HepG2 (cell line): Measurements from ENCODE around the gene PAM16. TPM values are rescaled to one million over a fixed set of nuclear protein-coding genes. Genes with fewer than 3 reads are reported as not detected.
A peak's percentile ranks its signal among the peaks of the same experiment; 100 is the strongest.

Experiments used
- ATF1 ChIP-seq: IDR thresholded peaks from 2 replicates; pipeline ENCODE4 v1.6.1; 2016; ENCODE audit warnings: mild to moderate bottlenecking, control low read depth
- ATM ChIP-seq: fragments of 450-650 bp; IDR thresholded peaks from 2 replicates; pipeline ENCODE4 v1.7.1; 2017; ENCODE audit warnings: mild to moderate bottlenecking, borderline replicate concordance
- BHLHE40 ChIP-seq: IDR thresholded peaks from 2 replicates; pipeline ENCODE4 v1.6.1; 2011; ENCODE audit warnings: low read length, improper control_type of control experiment
- CCDC6 ChIP-seq: sonication (generic); formaldehyde crosslinking; IDR thresholded peaks from 2 replicates; pipeline ENCODE4 v1.8.1; 2022; ENCODE audit warnings: mild to moderate bottlenecking, missing genetic modification reagents, moderate library complexity
- CHCHD3 ChIP-seq: sonication (generic); formaldehyde crosslinking; IDR thresholded peaks from 2 replicates; pipeline ENCODE4 v1.8.0; 2022; ENCODE audit warnings: mild to moderate bottlenecking, missing genetic modification reagents, moderate library complexity
- CREB1 ChIP-seq, 2 experiments: fragments of 450-650 bp in 1 of 2; IDR thresholded peaks; 2 replicates each; pipeline ENCODE4 v1.6.1; 2016 to 2017; ENCODE audit warnings: control low read depth in 1 of 2, mild to moderate bottlenecking in 1 of 2, missing compliant biosample characterization in 1 of 2, missing genetic modification characterization in 1 of 2
- ELF1 ChIP-seq: sonication (generic); formaldehyde crosslinking; IDR thresholded peaks from 2 replicates; pipeline ENCODE4 v1.4.0; 2020; ENCODE audit warnings: missing genetic modification reagents
- HDAC6 ChIP-seq: fragments of 200-600 bp; sonication (generic); IDR thresholded peaks from 2 replicates; pipeline ENCODE4 v1.7.0; 2017; ENCODE audit warnings: mild to moderate bottlenecking, antibody characterized with exemption, low read length, low read depth
- IRX3 ChIP-seq: sonication (generic); formaldehyde crosslinking; IDR thresholded peaks from 2 replicates; pipeline ENCODE4 v1.8.1; 2023; ENCODE audit warnings: mild to moderate bottlenecking, low read depth, missing genetic modification reagents, borderline replicate concordance
- MAX ChIP-seq: IDR thresholded peaks from 2 replicates; pipeline ENCODE4 v1.6.1; 2012; ENCODE audit warnings: inconsistent platforms
- RXRA ChIP-seq: sonication (generic); formaldehyde crosslinking; IDR thresholded peaks from 2 replicates; pipeline ENCODE4 v1.5.1; 2020; ENCODE audit warnings: missing genetic modification reagents
- SIX4 ChIP-seq: sonication (generic); formaldehyde crosslinking; IDR thresholded peaks from 2 replicates; pipeline ENCODE4 v1.4.0; 2020; ENCODE audit warnings: missing genetic modification reagents
- SRY ChIP-seq: sonication (generic); formaldehyde crosslinking; IDR thresholded peaks from 2 replicates; pipeline ENCODE4 v1.8.0; 2022; ENCODE audit warnings: mild to moderate bottlenecking, missing genetic modification reagents
- ZC3H13 ChIP-seq: sonication (generic); formaldehyde crosslinking; IDR thresholded peaks from 2 replicates; pipeline ENCODE4 v1.8.1; 2023; ENCODE audit warnings: mild to moderate bottlenecking, missing genetic modification reagents, moderate library complexity
- ZKSCAN5 ChIP-seq: sonication (generic); formaldehyde crosslinking; IDR thresholded peaks from 2 replicates; pipeline ENCODE4 v1.5.1; 2020; ENCODE audit warnings: mild to moderate bottlenecking, missing genetic modification reagents
- ZNF768 ChIP-seq: sonication (generic); formaldehyde crosslinking; IDR thresholded peaks from 2 replicates; pipeline ENCODE4 v1.4.0; 2020; ENCODE audit warnings: missing genetic modification reagents
- ZNF841 ChIP-seq: sonication (generic); formaldehyde crosslinking; IDR thresholded peaks from 2 replicates; pipeline ENCODE4 v1.8.1; 2023; ENCODE audit warnings: missing genetic modification reagents, borderline replicate concordance
- polyA plus RNA-seq, 8 experiments: library from polyadenylated mRNA; depleted of rRNA in 3 of 8; stranded (reverse) in 7 of 8; unstranded in 1 of 8; fragments of >200 nt; fragmentation: Illumina TruSeq in 4 of 8; extraction: Trizol in 4 of 8; gene quantifications; 2 replicates each; pipeline versions ENCODE4 v1.2.1 to v1.2.3, GENCODE V29; 2011 to 2016; ENCODE audit warnings: low read depth in 4 of 8, missing spikeins in 1 of 8, mixed read lengths in 1 of 8; ENCODE audit not compliant: insufficient read depth in 1 of 8
- total RNA-seq, 5 experiments: library from RNA; depleted of rRNA; stranded (reverse); fragments of >200 nt; fragmentation: Illumina TruSeq; extraction: Trizol; gene quantifications; 2 replicates each; pipeline ENCODE4 v1.2.3, GENCODE V29; 2016; ENCODE audit warnings: low read depth in 1 of 5
- TF ChIP-seq, protein P1 (sequence below): sonication (generic); formaldehyde crosslinking; IDR thresholded peaks from 2 replicates; pipeline ENCODE4 v1.4.0; 2020; ENCODE audit warnings: mild to moderate bottlenecking, missing genetic modification reagents
- TF ChIP-seq, protein P2 (sequence below): IDR thresholded peaks from 2 replicates; pipeline ENCODE4 v1.6.1; 2012; ENCODE audit warnings: low read length, improper control_type of control experiment
- TF ChIP-seq, protein P3 (sequence below): sonication (generic); formaldehyde crosslinking; IDR thresholded peaks from 2 replicates; pipeline ENCODE4 v1.4.0; 2020; ENCODE audit warnings: missing genetic modification reagents

Gene PAM16
- total and polyA plus RNA-seq, 2 of the 13 experiments (the other 11 are each of a cell fraction or from before 2014, with no cell fraction given), result 51.5 to 51.8 TPM

GRCh38 chr16:4345836-4346781 is 5.0 kb downstream of the PAM16 start (continued):
- TF ChIP-seq, protein P1, sequence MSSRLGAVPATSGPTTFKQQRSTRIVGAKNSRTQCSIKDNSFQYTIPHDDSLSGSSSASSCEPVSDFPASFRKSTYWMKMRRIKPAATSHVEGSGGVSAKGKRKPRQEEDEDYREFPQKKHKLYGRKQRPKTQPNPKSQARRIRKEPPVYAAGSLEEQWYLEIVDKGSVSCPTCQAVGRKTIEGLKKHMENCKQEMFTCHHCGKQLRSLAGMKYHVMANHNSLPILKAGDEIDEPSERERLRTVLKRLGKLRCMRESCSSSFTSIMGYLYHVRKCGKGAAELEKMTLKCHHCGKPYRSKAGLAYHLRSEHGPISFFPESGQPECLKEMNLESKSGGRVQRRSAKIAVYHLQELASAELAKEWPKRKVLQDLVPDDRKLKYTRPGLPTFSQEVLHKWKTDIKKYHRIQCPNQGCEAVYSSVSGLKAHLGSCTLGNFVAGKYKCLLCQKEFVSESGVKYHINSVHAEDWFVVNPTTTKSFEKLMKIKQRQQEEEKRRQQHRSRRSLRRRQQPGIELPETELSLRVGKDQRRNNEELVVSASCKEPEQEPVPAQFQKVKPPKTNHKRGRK, result no peak
- TF ChIP-seq SIX4 (CRISPR knock-in tag) (no peak), CREB1 (IDR thresholded peaks at IDR 0.05) (no peak), CREB1 (CRISPR knock-in tag; IDR thresholded peaks at IDR 0.05) (peak; percentile 79), MAX (peak; percentile 74), ATF1 (CRISPR knock-in tag) (no peak), CHCHD3 (CRISPR knock-in tag) (no peak), ZC3H13 (CRISPR knock-in tag) (peak; percentile 61; the same call in 1 of the 2 replicates), CCDC6 (CRISPR knock-in tag) (peak; percentile 36; the same call in 1 of the 2 replicates), ZNF841 (CRISPR knock-in tag) (no peak), RXRA (CRISPR knock-in tag) (peak; percentile 64; the same call in 1 of the 2 replicates), HDAC6 (no peak), ZKSCAN5 (CRISPR knock-in tag) (no peak), IRX3 (CRISPR knock-in tag) (no peak), ZNF768 (peak; percentile 82), SRY (CRISPR knock-in tag) (no peak), BHLHE40 (peak; percentile 47), ELF1 (CRISPR knock-in tag) (0 out of 2 replicates have a peak, but pooled peaks have one; percentile 37), ATM (no peak)
- TF ChIP-seq, protein P2, sequence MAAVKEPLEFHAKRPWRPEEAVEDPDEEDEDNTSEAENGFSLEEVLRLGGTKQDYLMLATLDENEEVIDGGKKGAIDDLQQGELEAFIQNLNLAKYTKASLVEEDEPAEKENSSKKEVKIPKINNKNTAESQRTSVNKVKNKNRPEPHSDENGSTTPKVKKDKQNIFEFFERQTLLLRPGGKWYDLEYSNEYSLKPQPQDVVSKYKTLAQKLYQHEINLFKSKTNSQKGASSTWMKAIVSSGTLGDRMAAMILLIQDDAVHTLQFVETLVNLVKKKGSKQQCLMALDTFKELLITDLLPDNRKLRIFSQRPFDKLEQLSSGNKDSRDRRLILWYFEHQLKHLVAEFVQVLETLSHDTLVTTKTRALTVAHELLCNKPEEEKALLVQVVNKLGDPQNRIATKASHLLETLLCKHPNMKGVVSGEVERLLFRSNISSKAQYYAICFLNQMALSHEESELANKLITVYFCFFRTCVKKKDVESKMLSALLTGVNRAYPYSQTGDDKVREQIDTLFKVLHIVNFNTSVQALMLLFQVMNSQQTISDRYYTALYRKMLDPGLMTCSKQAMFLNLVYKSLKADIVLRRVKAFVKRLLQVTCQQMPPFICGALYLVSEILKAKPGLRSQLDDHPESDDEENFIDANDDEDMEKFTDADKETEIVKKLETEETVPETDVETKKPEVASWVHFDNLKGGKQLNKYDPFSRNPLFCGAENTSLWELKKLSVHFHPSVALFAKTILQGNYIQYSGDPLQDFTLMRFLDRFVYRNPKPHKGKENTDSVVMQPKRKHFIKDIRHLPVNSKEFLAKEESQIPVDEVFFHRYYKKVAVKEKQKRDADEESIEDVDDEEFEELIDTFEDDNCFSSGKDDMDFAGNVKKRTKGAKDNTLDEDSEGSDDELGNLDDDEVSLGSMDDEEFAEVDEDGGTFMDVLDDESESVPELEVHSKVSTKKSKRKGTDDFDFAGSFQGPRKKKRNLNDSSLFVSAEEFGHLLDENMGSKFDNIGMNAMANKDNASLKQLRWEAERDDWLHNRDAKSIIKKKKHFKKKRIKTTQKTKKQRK, result no peak
- TF ChIP-seq, protein P3, sequence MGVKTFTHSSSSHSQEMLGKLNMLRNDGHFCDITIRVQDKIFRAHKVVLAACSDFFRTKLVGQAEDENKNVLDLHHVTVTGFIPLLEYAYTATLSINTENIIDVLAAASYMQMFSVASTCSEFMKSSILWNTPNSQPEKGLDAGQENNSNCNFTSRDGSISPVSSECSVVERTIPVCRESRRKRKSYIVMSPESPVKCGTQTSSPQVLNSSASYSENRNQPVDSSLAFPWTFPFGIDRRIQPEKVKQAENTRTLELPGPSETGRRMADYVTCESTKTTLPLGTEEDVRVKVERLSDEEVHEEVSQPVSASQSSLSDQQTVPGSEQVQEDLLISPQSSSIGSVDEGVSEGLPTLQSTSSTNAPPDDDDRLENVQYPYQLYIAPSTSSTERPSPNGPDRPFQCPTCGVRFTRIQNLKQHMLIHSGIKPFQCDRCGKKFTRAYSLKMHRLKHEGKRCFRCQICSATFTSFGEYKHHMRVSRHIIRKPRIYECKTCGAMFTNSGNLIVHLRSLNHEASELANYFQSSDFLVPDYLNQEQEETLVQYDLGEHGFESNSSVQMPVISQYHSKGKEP, result no peak
